Panc1 (cell line): ENCODE data around the gene NINL. TPM values are rescaled to one million over a fixed set of nuclear protein-coding genes. Genes with fewer than 3 reads are reported as not detected.

Source experiments
- ATAC-seq: fragments of 200-7000 bp; cut with Tn5 transposase; 2 replicates; pipeline ENCODE4 v1.9.1; 2020; ENCODE audit warnings: mild to moderate bottlenecking, moderate library complexity
- BruUV-seq: library from RNA; stranded (reverse); fragments of 400-500 nt; replicated peaks from 2 replicates; lab custom pipeline; 2021; lab: Mats Ljungman, UMichigan
- CTCF ChIA-PET: fragments of 300-600 bp; sonication (Branson Sonifier 250); formaldehyde crosslinking; loops from one replicate; lab custom pipeline; 2022; ENCODE audit warnings: antibody characterized with exemption; lab: Charles Lee
- POLR2A ChIA-PET: fragments of 300-600 bp; sonication (Branson Sonifier 250); formaldehyde crosslinking; loops from one replicate; lab custom pipeline; 2022; ENCODE audit warnings: antibody characterized with exemption; lab: Charles Lee
- DNase-seq: peaks from one replicate; pipeline ENCODE4 v3.0.0-alpha.2; 2010; ENCODE audit warnings: low read depth, low spot score
- H3K27ac ChIP-seq: 2 replicates; pipeline ENCODE4 v1.5.1; 2011; ENCODE audit warnings: mild to moderate bottlenecking, low read length, inconsistent platforms
- H3K27me3 ChIP-seq: fragments of 200-500 bp; sonication (Bioruptor generic); 2 replicates; pipeline ENCODE4 v1.6.0; 2014; ENCODE audit warnings: low read length, inconsistent platforms; ENCODE audit not compliant: control insufficient read depth, insufficient read depth
- H3K36me3 ChIP-seq: fragments of 200-500 bp; sonication (Bioruptor generic); 2 replicates; pipeline ENCODE4 v1.5.1; 2014; ENCODE audit warnings: inconsistent platforms, mild to moderate bottlenecking, low read length, moderate library complexity; ENCODE audit not compliant: control insufficient read depth, insufficient read depth
- H3K4me1 ChIP-seq: 2 replicates; pipeline ENCODE4 v1.5.1; 2011; ENCODE audit warnings: inconsistent platforms, mild to moderate bottlenecking, low read length, moderate library complexity; ENCODE audit not compliant: control insufficient read depth, insufficient read depth
- H3K4me3 ChIP-seq, 2 experiments: 2 replicates each; pipeline ENCODE4 v1.5.1; 2011 to 2012; ENCODE audit warnings: low read depth in 2 of 2, low read length in 2 of 2, mild to moderate bottlenecking in 2 of 2, inconsistent platforms in 1 of 2, moderate library complexity in 1 of 2
- H3K9me3 ChIP-seq: fragments of 200-500 bp; sonication (Bioruptor generic); 2 replicates; pipeline ENCODE4 v1.5.1; 2014; ENCODE audit warnings: low read depth, mild to moderate bottlenecking, inconsistent platforms, low read length, moderate library complexity; ENCODE audit not compliant: control insufficient read depth, insufficient read depth
- POLR2AphosphoS5 ChIP-seq: IDR thresholded peaks from 2 replicates; pipeline ENCODE4 v1.6.1; 2012; ENCODE audit warnings: mild to moderate bottlenecking, low read depth, low read length, moderate library complexity
- REST ChIP-seq, 2 experiments: IDR thresholded peaks; 2 replicates each; pipeline ENCODE4 v1.6.1; 2011 to 2012; ENCODE audit warnings: low read depth in 2 of 2, control low read depth in 1 of 2, low read length in 1 of 2, mild to moderate bottlenecking in 1 of 2, moderate library complexity in 1 of 2; ENCODE audit not compliant: insufficient read depth in 1 of 2
- SIN3A ChIP-seq: IDR thresholded peaks from 2 replicates; pipeline ENCODE4 v1.6.1; 2012; ENCODE audit warnings: low read depth, mild to moderate bottlenecking, low read length, moderate library complexity, borderline replicate concordance; ENCODE audit not compliant: insufficient read depth
- TCF7L2 ChIP-seq: IDR thresholded peaks from 2 replicates; pipeline ENCODE4 v1.6.1; 2011; ENCODE audit warnings: mild to moderate bottlenecking, low read depth, low read length, inconsistent platforms
- in situ Hi-C: cut with HindIII; loops from 2 replicates; pipeline ENCODE4 v1.10.0; 2016; ENCODE audit warnings: low sequenced_read_pairs, low pct_unique_long_range_greater_than_20kb
- intact Hi-C: fragments of 100-400 bp; cut with micrococcal nuclease; formaldehyde crosslinking; loops from one replicate; pipeline ENCODE4 v1.10.0; 2022; ENCODE audit not compliant: unreplicated experiment
- total RNA-seq: library from RNA; stranded (reverse); gene quantifications from one replicate; pipeline ENCODE4 v1.2.1, GENCODE V29; 2021; ENCODE audit not compliant: unreplicated experiment
- TF ChIP-seq, protein P1 (sequence below): fragments of 450-650 bp; IDR thresholded peaks from 2 replicates; pipeline ENCODE4 v1.5.1; 2017; ENCODE audit warnings: mild to moderate bottlenecking

NINL gene
- total RNA-seq, 1 experiment from 2014 or later = 25.0 TPM

DNA sequence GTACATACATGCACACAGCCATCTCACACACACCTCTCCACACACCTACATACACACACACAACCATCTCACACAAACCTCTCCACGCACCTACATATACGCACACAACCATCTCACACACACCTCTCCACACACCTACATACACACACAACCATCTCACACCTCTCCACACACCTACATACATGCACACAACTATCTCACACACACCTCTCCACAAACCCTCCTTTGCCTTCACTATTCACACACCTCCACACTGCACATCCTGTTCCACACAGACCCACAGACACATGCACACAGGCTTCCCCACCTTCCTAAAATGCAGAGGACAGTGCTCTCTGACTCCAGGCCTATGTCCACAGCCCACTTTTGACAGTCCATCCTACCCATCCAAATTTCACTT is 16.3 kb upstream of the NINL start:
- CTCF ChIA-PET = no interaction called here
- Histone ChIP-seq H3K27ac (no peak overlapping the region), H3K27me3 (no peaks in the 10 kb centered on the region), H3K36me3 (no peaks in the 10 kb centered on the region), H3K4me1 (no peaks in the 10 kb centered on the region), H3K9me3 (no peaks in the 10 kb centered on the region), H3K4me3 (no peak overlapping the region)
- BruUV-seq = no TSS peak
- POLR2A ChIA-PET = no interaction called here
- DNase-seq = no peak
- TF ChIP-seq POLR2AphosphoS5 = no peak
- no peak for TF ChIP-seq TCF7L2
- TF ChIP-seq SIN3A = no peak
- TF ChIP-seq REST (IDR thresholded peaks at IDR 0.05; ENCODE audit: insufficient read depth in 1 of 2, low read depth in 2 of 2, low read length in 1 of 2) = no peak
- TF ChIP-seq, protein P1, sequence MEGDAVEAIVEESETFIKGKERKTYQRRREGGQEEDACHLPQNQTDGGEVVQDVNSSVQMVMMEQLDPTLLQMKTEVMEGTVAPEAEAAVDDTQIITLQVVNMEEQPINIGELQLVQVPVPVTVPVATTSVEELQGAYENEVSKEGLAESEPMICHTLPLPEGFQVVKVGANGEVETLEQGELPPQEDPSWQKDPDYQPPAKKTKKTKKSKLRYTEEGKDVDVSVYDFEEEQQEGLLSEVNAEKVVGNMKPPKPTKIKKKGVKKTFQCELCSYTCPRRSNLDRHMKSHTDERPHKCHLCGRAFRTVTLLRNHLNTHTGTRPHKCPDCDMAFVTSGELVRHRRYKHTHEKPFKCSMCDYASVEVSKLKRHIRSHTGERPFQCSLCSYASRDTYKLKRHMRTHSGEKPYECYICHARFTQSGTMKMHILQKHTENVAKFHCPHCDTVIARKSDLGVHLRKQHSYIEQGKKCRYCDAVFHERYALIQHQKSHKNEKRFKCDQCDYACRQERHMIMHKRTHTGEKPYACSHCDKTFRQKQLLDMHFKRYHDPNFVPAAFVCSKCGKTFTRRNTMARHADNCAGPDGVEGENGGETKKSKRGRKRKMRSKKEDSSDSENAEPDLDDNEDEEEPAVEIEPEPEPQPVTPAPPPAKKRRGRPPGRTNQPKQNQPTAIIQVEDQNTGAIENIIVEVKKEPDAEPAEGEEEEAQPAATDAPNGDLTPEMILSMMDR = no peak
- intact Hi-C loops = no loop called here
- no peak for ATAC-seq
- in situ Hi-C loops = no loop called here

- no peak overlapping the region for H3K27ac ChIP-seq
- H3K36me3 ChIP-seq = no peaks in the 10 kb centered on the region
- H3K9me3 ChIP-seq = no peaks in the 10 kb centered on the region
- in situ Hi-C loops (no loop called here), intact Hi-C loops (no loop called here)
- no TSS peak for BruUV-seq
- no peaks in the 10 kb centered on the region for H3K4me1 ChIP-seq
- DNase-seq (no peak), ATAC-seq (no peak; the same call in 1 of the 2 replicates)
- CTCF ChIA-PET = no interaction called here
- no peaks in the 10 kb centered on the region for H3K27me3 ChIP-seq
- H3K4me3 ChIP-seq = no peak overlapping the region
- TF ChIP-seq POLR2AphosphoS5 = no peak
- TF ChIP-seq REST (IDR thresholded peaks at IDR 0.05; ENCODE audit: insufficient read depth in 1 of 2, low read depth in 2 of 2, low read length in 1 of 2) = no peak
- no peak for TF ChIP-seq TCF7L2
- TF ChIP-seq, protein P1 = no peak
- no peak for TF ChIP-seq SIN3A
- POLR2A ChIA-PET = no interaction called here
These were observed 15.3 kb upstream of the NINL start for GRCh38 chr20:25600632-25601031.
